ENCODE data around the gene SMC6. TPM values are rescaled to one million over a fixed set of nuclear protein-coding genes. Genes with fewer than 3 reads are reported as not detected.

SMC6 gene
- polyA plus RNA-seq, 1 donor (not counting 4 experiments of a cell fraction or from before 2014, with no cell fraction given) = 24.4 TPM

GRCh38 chr2:17736989-17737388 is 16.6 kb downstream of the SMC6 start:
- no peak overlapping the region for H3K4me2 ChIP-seq (ENCODE audit: control insufficient read depth, extremely low read depth, insufficient read depth, low read depth, low read length)
- dilution Hi-C loops (cut with MboI; ENCODE audit: extremely low pct_ligation_motif_present, low sequenced_read_pairs) = no loop called here
- H3K9ac ChIP-seq (ENCODE audit: control insufficient read depth, extremely low read depth, insufficient read depth, low read length) = no peak overlapping the region
- H4K20me1 ChIP-seq (ENCODE audit: control insufficient read depth, extremely low read depth, insufficient read depth, low read length) = no peaks in the 10 kb centered on the region
- no peak overlapping the region for H2AFZ ChIP-seq (ENCODE audit: control insufficient read depth, low read length)
- H3K27me3 ChIP-seq (ENCODE audit: control insufficient read depth, extremely low read depth, insufficient read depth, low read length) = no peaks in the 10 kb centered on the region
- H3K36me3 ChIP-seq (ENCODE audit: control insufficient read depth in 2 of 2, extremely low read depth in 1 of 2, insufficient read depth in 2 of 2, low read length in 2 of 2) = peaks cover 16 to 28% of the 10 kb centered on the region in 2 experiments
- FAIRE-seq (no peak), DNase-seq (ENCODE audit: low read depth, low spot score) (no peak)
- no peaks in the 10 kb centered on the region for H3K9me3 ChIP-seq (ENCODE audit: control insufficient read depth, low read depth, low read length)
- no peak overlapping the region for H3K27ac ChIP-seq (ENCODE audit: control insufficient read depth, insufficient read depth, low read length)
- no peak overlapping the region for H3K4me3 ChIP-seq (ENCODE audit: control insufficient read depth in 2 of 3, extremely low read depth in 1 of 3, insufficient read depth in 2 of 3, low read depth in 1 of 3, low read length in 3 of 3)
- H3K9me1 ChIP-seq (ENCODE audit: control insufficient read depth, extremely low read depth, insufficient read depth, low read length) = no peaks in the 10 kb centered on the region
- H3K79me2 ChIP-seq (ENCODE audit: control insufficient read depth, insufficient read depth, low read length) = peaks cover 1% of the 10 kb centered on the region
- H3K4me1 ChIP-seq (ENCODE audit: control insufficient read depth, extremely low read depth, insufficient read depth, low read length) = no peaks in the 10 kb centered on the region
- no peak for TF ChIP-seq CTCF (optimal IDR thresholded peaks at IDR 0.05 in 1 of 3, IDR thresholded peaks at IDR 0.05 in 1 of 3, conservative IDR thresholded peaks at IDR 0.05 in 1 of 3; ENCODE audit: extremely low read depth in 1 of 3, insufficient read depth in 2 of 3, low read length in 3 of 3)
- no peak for TF ChIP-seq EZH2 (IDR thresholded peaks at IDR 0.05; ENCODE audit: low read length)

GRCh38 chr2:17735864-17736263 is 17.7 kb downstream of the SMC6 start:
- H3K4me1 ChIP-seq (ENCODE audit: control insufficient read depth, extremely low read depth, insufficient read depth, low read length) = no peaks in the 10 kb centered on the region
- H3K27me3 ChIP-seq (ENCODE audit: control insufficient read depth, extremely low read depth, insufficient read depth, low read length) = no peaks in the 10 kb centered on the region
- no peak for TF ChIP-seq CTCF (optimal IDR thresholded peaks at IDR 0.05 in 1 of 3, IDR thresholded peaks at IDR 0.05 in 1 of 3, conservative IDR thresholded peaks at IDR 0.05 in 1 of 3; ENCODE audit: extremely low read depth in 1 of 3, insufficient read depth in 2 of 3, low read length in 3 of 3)
- TF ChIP-seq EZH2 (IDR thresholded peaks at IDR 0.05; ENCODE audit: low read length) = no peak
- no peak for FAIRE-seq
- H2AFZ ChIP-seq (ENCODE audit: control insufficient read depth, low read length) = no peak overlapping the region
- no peak for DNase-seq (ENCODE audit: low read depth, low spot score)
- no peak overlapping the region for H3K9ac ChIP-seq (ENCODE audit: control insufficient read depth, extremely low read depth, insufficient read depth, low read length)
- H3K9me1 ChIP-seq (ENCODE audit: control insufficient read depth, extremely low read depth, insufficient read depth, low read length) = no peaks in the 10 kb centered on the region
- H3K4me2 ChIP-seq (ENCODE audit: control insufficient read depth, extremely low read depth, insufficient read depth, low read depth, low read length) = no peak overlapping the region
- peaks cover 16 to 33% of the 10 kb centered on the region in 2 experiments for H3K36me3 ChIP-seq (ENCODE audit: control insufficient read depth in 2 of 2, extremely low read depth in 1 of 2, insufficient read depth in 2 of 2, low read length in 2 of 2)
- dilution Hi-C loops (cut with MboI; ENCODE audit: extremely low pct_ligation_motif_present, low sequenced_read_pairs) = no loop called here
- peaks cover 1% of the 10 kb centered on the region for H3K79me2 ChIP-seq (ENCODE audit: control insufficient read depth, insufficient read depth, low read length)
- H4K20me1 ChIP-seq (ENCODE audit: control insufficient read depth, extremely low read depth, insufficient read depth, low read length) = no peaks in the 10 kb centered on the region
- no peak overlapping the region for H3K27ac ChIP-seq (ENCODE audit: control insufficient read depth, insufficient read depth, low read length)
- no peak overlapping the region for H3K4me3 ChIP-seq (ENCODE audit: control insufficient read depth in 2 of 3, extremely low read depth in 1 of 3, insufficient read depth in 2 of 3, low read depth in 1 of 3, low read length in 3 of 3)
- H3K9me3 ChIP-seq (ENCODE audit: control insufficient read depth, low read depth, low read length) = no peaks in the 10 kb centered on the region
